Activated CD8-positive, alpha-beta memory T cell treated with anti-CD3 and anti-CD28 coated beads for 1 hour (primary cell): ENCODE data around the gene SELENOK.
A peak's percentile ranks its signal among the peaks of the same experiment; 100 is the strongest.

ENCODE experiments used
- DNase-seq, 2 donors: peaks; one replicate each; pipeline ENCODE4 v3.0.0-alpha.2; 2020; ENCODE audit warnings: low read depth in 1 of 2; ENCODE audit errors: extremely low read depth in 1 of 2

The SELENOK gene

DNA sequence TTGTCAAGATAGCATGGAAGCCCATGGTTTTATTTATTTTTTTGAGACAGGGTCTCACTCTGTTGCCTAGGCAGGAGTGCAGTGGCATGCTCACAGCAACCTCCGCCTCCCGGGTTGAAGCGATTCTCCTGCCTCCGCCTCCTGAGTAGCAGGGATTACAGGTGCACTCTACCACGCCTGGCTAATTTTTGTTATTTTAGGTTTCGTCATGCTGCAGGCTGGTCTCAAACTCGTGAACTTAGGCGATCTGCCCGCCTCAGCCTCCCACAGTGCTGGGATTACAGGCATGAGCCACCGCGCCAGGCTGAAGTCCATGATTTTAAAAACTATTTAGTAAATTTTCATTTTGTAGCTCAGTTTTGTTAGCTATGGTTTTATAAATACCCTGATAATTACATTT, 7.0 kb downstream of the SELENOK start:
- DNase-seq = no peak

GRCh38 chr3:53883008-53883407, 8.7 kb downstream of the SELENOK start:
- DNase-seq = no peak

- DNase-seq = peak; percentile 69 to 76
Observed at GRCh38 chr3:53881691-53882593, 9.7 kb downstream of the SELENOK start, which contains the start of gene ACTR8. Gene ACTR8 (minus strand): TSS chr3:53882152. CDS start chr3:53882101, 51 bp downstream.

GRCh38 chr3:53880396-53881345, 11.0 kb downstream of the SELENOK start:
- DNase-seq = no peak

- DNase-seq = no peak
Observed at GRCh38 chr3:53865732-53866499, 25.7 kb downstream of the SELENOK start.

GRCh38 chr3:53863145-53863544, 28.5 kb downstream of the SELENOK start:
- DNase-seq = no peak

DNA sequence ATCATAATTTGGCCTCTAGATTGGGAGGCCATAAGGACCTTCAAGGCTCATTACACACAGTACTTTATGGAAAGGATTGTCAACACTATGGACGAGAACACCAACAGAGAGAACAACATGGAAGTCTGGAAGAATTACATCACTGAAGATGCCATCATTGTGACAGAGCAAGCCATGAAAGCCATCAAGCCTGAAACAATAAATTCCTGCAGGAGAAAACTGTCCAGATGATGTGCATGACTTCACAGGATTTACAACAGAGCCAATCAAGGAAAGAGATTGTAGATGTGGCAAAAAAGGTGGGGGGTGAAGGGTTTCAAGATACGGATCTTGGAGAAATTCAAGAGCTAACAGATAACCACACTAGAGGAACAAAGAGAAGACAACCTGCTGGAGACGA, 29.4 kb downstream of the SELENOK start:
- no peak for DNase-seq

DNA sequence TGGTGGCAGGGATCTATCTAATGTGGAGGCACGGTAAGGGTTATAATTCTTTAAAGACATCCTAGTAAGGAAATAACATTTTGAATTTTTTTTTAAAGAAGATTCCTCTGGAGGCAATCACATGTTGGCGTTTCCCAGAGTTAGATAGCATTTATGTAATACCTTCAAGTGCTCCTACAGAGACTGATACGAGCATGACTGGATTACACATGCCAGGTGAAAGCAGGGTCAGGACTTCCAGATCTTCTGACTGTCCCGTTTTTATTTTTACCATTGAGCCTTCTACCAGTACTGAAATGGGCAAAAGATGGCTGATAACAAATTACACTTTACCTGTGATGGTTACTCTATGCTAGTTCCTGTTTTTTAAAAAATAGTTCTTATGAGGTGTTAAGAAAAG, 31.5 kb downstream of the SELENOK start:
- DNase-seq = no peak

DNA sequence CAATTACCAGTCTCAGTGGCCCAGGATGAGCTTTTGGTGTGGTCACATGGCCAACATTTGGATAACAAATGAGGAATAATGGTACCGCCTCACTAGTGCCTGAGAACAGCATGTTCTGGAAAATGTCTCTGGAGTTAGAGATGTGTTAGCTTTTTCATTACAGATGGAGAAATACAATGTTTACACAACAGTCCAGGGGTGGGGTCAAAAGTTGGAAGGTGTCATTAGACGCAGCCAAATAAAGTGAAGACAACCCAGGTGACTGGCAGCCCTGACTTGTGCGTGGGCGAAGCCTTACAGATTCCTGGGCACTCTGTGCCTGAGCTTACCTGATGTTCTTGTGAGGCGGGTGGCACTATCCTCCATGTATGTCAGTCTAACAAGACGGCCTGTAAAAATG, 32.5 kb downstream of the SELENOK start:
- no peak for DNase-seq

DNA sequence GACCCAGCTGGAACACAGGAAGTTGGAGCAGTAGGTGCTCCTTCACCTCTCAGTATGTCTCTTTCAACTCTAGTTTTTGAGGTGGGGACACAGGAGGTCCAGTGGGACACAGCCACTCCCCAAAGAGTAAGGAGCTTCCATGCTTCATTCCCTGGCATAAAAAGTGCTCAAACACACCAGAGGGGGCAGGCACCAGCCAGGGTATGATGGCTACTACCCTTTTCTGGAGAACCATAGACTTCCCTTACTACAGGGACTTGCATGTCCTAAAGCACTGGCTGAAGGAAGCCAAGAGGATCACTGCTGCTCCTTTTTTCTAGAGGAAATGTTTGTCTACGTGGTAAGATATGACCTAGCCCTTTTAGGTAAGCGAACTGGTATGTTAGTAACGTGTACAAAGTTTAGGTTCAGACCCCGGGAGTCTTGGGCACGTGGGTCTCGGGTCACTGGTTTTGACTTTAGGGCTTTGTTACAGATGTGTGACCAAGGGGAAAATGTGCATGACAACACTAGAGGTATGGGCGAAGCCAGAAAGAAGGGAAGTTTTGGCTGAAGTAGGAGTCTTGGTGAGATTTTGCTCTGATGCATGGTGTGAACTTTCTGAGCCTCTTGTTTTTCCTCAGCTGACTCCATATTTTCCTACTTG, 33.4 kb downstream of the SELENOK start:
- DNase-seq = no peak

DNA sequence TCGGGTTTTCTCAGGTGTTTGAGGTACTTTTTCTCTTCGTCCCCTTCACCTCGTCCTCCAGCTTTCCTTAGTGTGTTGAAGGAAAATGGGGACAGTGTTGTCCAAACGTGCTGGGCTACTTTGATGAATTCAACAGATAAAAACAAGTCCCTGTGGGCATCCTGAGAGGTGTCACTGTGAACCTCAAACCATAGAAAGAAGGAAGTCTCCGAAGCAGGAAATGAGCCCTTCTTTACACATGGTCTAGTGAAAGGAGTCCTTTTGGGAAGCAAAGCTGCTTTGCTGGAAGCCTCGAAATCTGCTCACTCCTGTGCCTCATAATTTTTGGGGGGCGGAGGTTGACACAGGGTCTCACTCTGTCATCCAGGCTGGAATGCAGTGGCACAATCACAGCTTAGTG, 34.7 kb downstream of the SELENOK start:
- no peak for DNase-seq

DNA sequence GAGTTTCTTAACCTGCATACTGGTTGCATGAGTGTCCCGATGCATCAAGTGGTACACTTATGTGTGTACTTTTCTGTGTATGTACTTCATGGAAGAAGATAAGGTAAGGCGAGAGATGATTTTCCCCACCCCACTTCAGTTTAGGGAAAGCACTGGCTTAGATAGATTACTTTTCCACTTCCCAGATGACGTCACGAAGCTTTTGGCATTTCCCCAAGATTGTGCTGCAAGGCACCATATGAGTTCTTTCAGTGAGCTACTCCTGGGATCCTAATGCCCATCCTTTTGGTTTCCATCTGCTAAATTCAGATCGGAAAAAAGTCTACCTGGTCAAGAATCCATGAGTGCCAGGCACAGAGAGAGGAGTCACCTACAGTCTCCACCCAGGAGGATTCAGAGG, 40.8 kb downstream of the SELENOK start:
- no peak for DNase-seq

DNA sequence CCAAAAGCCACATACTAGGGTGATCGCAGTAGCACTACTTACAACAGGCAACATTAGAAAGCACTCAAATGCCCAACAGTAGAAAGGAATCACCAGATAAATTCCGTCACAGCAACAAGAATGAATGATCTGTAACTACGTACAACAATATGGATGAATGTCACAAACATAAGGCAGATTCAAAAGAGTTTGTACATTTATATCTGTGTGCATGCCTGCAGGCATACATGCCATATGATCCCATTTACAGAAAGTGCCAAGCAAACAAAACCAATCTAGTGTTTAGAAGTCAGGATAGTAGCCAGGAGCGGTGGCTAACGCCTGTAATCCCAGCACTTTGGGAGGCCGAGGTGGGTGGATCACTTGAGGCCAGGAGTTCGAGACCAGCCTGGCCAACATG, 41.7 kb downstream of the SELENOK start:
- DNase-seq = no peak

- DNase-seq = no peak
Observed at GRCh38 chr3:53846851-53847155, 44.9 kb downstream of the SELENOK start.

DNA sequence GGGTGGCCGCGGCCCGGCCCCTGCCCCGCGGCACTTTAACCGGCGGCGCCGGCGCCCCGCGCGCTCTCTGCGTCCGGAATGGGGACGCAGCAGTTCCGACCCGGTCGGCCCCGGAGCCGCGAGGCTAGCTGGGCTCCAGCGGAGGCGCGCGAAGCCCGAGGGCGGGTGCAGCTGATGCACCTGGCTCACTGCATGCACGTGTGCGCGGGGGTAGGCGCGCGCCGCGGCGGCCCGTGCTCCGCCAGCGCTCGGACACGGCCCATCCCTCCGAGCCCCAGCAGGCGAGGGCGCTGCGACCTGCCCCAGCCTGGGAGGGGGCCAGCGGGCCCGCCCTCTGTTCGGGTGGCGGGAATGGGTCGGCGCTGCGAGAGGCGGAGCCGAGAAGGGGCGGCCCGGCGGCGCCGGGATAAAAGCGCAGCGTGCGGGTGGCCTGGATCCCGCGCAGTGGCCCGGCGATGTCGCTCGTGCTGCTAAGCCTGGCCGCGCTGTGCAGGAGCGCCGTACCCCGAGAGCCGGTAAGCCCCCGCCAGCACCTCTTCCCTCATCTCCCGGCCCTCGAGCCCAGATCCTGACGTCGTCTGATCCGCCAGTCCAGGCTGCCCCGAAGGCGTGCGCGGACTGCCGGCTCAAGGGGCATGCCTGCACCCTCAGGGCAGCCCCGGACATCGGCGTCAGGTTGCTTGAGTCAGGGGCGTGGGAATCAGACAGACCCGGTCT, 45.4 kb downstream of the SELENOK start, which contains the start of the genes CHDH and IL17RB:
Gene CHDH, minus strand, starts transcription at position 286 of the 717 bp plus-strand sequence. CDS start 22,411 bp downstream, outside the sequence.
Gene IL17RB, plus strand, starts transcription at position 435 of the 717 bp plus-strand sequence. Its CDS starts 21 bp downstream, at position 456.
- DNase-seq = no peak

DNA sequence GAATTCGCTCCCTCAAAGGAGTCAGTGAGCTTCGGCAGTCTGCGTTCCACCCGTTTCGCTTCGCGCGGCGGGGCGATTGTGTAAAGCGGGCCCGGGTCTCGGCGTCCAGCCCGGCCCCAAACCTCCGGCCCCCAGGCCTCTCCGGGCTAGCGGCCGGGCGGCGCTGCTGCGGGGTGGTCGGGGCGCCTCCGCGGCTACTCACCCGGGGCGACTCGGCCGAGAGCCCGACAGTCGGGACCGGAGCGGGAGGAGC, 45.9 kb downstream of the SELENOK start:
- no peak for DNase-seq

DNA sequence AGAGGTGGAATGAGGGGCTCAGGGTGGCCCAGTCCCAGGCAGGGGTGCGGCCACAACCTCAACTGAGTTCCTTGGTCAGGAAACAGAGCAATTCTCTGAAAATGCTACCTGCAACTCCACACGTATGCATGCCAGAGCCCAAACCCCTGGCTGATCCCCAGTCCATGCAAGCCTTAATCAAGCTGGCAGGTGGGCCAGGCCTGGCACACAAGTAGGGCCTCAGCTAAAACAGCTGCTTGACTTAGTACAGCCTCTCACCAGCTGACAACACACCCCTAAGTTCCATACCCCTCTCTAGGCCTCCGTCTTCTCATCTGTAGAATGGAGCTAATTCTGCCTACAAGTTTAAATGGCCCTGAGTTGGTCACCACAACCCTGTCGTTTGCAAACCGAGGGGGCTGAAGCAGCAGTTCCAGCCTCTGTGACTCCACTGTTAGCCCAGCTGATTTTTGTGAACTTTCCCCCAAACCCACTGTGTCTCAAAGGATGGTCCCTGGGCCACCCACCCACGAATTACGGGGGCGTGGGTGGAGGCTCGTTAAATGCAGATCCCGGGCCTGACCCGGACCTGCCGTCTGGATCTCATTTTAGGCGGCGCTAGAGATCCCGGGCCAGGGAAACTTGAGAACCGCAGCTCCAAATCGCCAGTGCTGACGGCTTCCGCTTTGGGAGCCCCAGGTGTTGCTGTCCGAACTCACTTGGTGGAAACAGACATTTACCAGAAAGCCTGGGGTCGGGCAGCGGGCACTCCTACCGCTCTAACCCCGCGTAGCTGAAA, 46.4 kb downstream of the SELENOK start:
- no peak for DNase-seq

DNA sequence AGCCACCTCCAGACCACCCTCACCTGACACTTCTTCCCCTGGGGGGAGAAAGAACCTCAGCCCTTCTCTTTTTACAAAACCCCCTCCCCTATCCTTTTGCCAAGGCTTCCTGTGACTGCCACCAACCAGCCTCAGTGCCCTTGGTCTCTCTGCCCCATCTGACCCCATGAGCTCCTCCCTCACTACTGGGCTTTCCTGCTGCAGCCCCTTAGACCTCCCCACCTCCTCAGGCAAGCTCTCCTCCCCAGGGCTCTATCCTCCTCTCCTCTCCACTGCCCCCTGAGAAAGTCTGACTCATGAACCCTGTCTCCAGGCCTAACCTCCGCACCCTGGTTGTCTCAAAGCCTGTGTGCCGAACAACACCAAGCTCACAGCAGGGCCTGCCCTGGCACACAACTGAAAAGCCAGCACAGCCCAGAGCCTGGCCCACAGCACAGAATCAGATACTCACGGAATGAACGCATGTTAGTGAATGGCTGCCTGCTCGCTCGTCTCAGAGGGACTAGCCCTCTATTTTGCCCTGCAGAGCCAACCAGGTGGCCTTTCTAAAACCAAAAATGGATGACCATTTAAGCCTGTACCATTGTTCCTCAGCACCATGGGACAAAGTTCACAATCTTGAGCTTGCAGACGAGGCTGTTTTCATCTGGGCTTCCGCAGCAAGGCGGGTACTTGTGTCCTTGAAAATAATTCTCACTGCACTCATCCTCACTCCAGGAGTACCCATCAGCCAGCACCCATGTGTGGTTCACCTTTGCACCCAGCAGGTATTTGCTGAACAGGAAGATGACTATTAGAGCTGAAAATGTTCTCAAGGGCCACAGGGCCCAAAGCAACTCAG, 47.2 kb downstream of the SELENOK start:
- DNase-seq = no peak
